Endothelial cell of umbilical vein (primary cell): ENCODE data around the gene CDK5RAP2. TPM values are rescaled to one million over a fixed set of nuclear protein-coding genes. Genes with fewer than 3 reads are reported as not detected.

Source experiments
- BruUV-seq: library from RNA; stranded (reverse); fragments of 400-500 nt; replicated peaks from 2 replicates; lab custom pipeline; 2021; lab: Mats Ljungman, UMichigan
- CTCF ChIA-PET: fragments of 300-600, 350-600 bp; sonication (Branson Sonifier 250); formaldehyde crosslinking; loops from one replicate; lab custom pipeline; 2021; ENCODE audit warnings: antibody characterized with exemption, inconsistent platforms; lab: Charles Lee
- POLR2A ChIA-PET: fragments of 300-600, 350-600 bp; sonication (Branson Sonifier 250); formaldehyde crosslinking; loops from one replicate; lab custom pipeline; 2021; ENCODE audit warnings: antibody characterized with exemption, inconsistent platforms; lab: Charles Lee
- DNase-seq: peaks from one replicate; pipeline ENCODE4 v3.0.0-alpha.2; 2011; ENCODE audit warnings: low read depth, low spot score
- FAIRE-seq: peaks from 2 replicates; lab custom pipeline; 2011; peaks lifted over from hg19 to GRCh38; lab: Jason Lieb, UNC
- H2AFZ ChIP-seq: 2 replicates; pipeline ENCODE4 v1.6.0; 2012; ENCODE audit warnings: low read depth, low read length, control low read depth, inconsistent platforms
- H3K27ac ChIP-seq: 2 replicates; pipeline ENCODE4 v1.5.1; 2011; ENCODE audit warnings: low read depth, mild to moderate bottlenecking, control low read depth, low read length, moderate library complexity; ENCODE audit not compliant: insufficient read depth
- H3K27me3 ChIP-seq, 2 experiments: 2 replicates each; pipeline versions ENCODE4 v1.6.0 to v1.6.1; 2011; ENCODE audit warnings: low read length in 2 of 2, mixed read lengths in 1 of 2; ENCODE audit not compliant: control insufficient read depth in 2 of 2, insufficient read depth in 2 of 2
- H3K36me3 ChIP-seq, 2 experiments: 2 replicates in 1 of 2; 3 replicates in 1 of 2; pipeline ENCODE4 v1.5.1; 2011; ENCODE audit warnings: low read length in 2 of 2, mild to moderate bottlenecking in 1 of 2, moderate library complexity in 1 of 2; ENCODE audit not compliant: control insufficient read depth in 2 of 2, insufficient read depth in 2 of 2; ENCODE audit errors: extremely low read depth in 1 of 2
- H3K4me1 ChIP-seq: 3 replicates; pipeline ENCODE4 v1.5.1; 2011; ENCODE audit warnings: mild to moderate bottlenecking, low read length; ENCODE audit not compliant: control insufficient read depth, insufficient read depth; ENCODE audit errors: extremely low read depth
- H3K4me2 ChIP-seq: 2 replicates; pipeline ENCODE4 v1.6.1; 2011; ENCODE audit warnings: low read length, control low read depth, mixed read lengths; ENCODE audit not compliant: insufficient read depth
- H3K4me3 ChIP-seq, 3 experiments: fragments of 200-600 bp in 1 of 3; sonication (generic), shearing (Covaris generic) in 1 of 3; replicated peaks in 1 of 3; 2 replicates each; pipeline ENCODE4 v1.5.1; 2011 to 2016; ENCODE audit warnings: control low read depth in 3 of 3, low read length in 3 of 3, mild to moderate bottlenecking in 2 of 3, inconsistent platforms in 1 of 3, low read depth in 1 of 3, moderate library complexity in 1 of 3; ENCODE audit not compliant: insufficient read depth in 1 of 3
- H3K79me2 ChIP-seq: 2 replicates; pipeline ENCODE4 v1.6.0; 2012; ENCODE audit warnings: low read length, inconsistent platforms; ENCODE audit not compliant: control insufficient read depth, insufficient read depth
- H3K9ac ChIP-seq: replicated peaks from 2 replicates; pipeline ENCODE3; 2011; ENCODE audit warnings: low read length, control low read depth; ENCODE audit not compliant: insufficient read depth; ENCODE audit errors: extremely low read depth
- H3K9me1 ChIP-seq: replicated peaks from 3 replicates; pipeline ENCODE4 v1.6.0; 2011; ENCODE audit warnings: mild to moderate bottlenecking, low read length; ENCODE audit not compliant: control insufficient read depth, insufficient read depth; ENCODE audit errors: extremely low read depth
- H3K9me3 ChIP-seq: replicated peaks from 2 replicates; pipeline ENCODE4 v1.5.1; 2012; ENCODE audit warnings: low read length, inconsistent platforms; ENCODE audit not compliant: control insufficient read depth, insufficient read depth
- H4K20me1 ChIP-seq: replicated peaks from 2 replicates; pipeline ENCODE3; 2011; ENCODE audit warnings: mild to moderate bottlenecking, low read length; ENCODE audit not compliant: control insufficient read depth, insufficient read depth; ENCODE audit errors: extremely low read depth
- CTCF ChIP-seq, 2 donors: IDR thresholded peaks; 1 replicate in 1 of 2; 2 replicates in 1 of 2; pipeline ENCODE4 v1.5.1; 2011; ENCODE audit warnings: low read length in 2 of 2, mild to moderate bottlenecking in 2 of 2, moderate library complexity in 2 of 2, control low read depth in 1 of 2, inconsistent platforms in 1 of 2, low read depth in 1 of 2; ENCODE audit not compliant: insufficient read depth in 1 of 2; ENCODE audit errors: extremely low read depth in 1 of 2
- EZH2 ChIP-seq: IDR thresholded peaks from 2 replicates; pipeline ENCODE4 v1.6.1; 2012; ENCODE audit warnings: borderline replicate concordance, low read depth, mild to moderate bottlenecking, moderate library complexity, low read length, inconsistent platforms; ENCODE audit not compliant: severe bottlenecking
- FOS ChIP-seq: IDR thresholded peaks from 2 replicates; pipeline ENCODE4 v1.6.1; 2011; ENCODE audit warnings: mild to moderate bottlenecking, low read length, moderate library complexity, borderline replicate concordance; ENCODE audit not compliant: insufficient read depth
- JUN ChIP-seq: IDR thresholded peaks from 2 replicates; pipeline ENCODE4 v1.6.1; 2011; ENCODE audit warnings: borderline replicate concordance, low read depth; ENCODE audit not compliant: insufficient read length, insufficient read depth
- MYC ChIP-seq: IDR thresholded peaks from one replicate; pipeline ENCODE4 v1.6.1; 2011; ENCODE audit warnings: mild to moderate bottlenecking, low read depth, low read length
- POLR2A ChIP-seq: IDR thresholded peaks from 2 replicates; pipeline ENCODE4 v1.6.1; 2012; ENCODE audit warnings: low read depth, mild to moderate bottlenecking, control low read depth, low read length
- dilution Hi-C: fragments of 300-500 bp; cut with MboI; formaldehyde crosslinking; loops from one replicate; pipeline ENCODE4 v1.15.0; 2019; ENCODE audit warnings: low sequenced_read_pairs; ENCODE audit not compliant: extremely low pct_ligation_motif_present
- intact Hi-C: fragments of 100-400 bp; cut with micrococcal nuclease; formaldehyde crosslinking; loops from one replicate; pipeline ENCODE4 v1.10.0; 2022
- polyA plus RNA-seq, 4 experiments: library from polyadenylated mRNA; depleted of rRNA in 3 of 4; stranded (reverse) in 3 of 4; unstranded in 1 of 4; fragments of >200 nt; gene quantifications; 2 replicates each; pipeline versions ENCODE4 v1.2.1 to v1.2.3, GENCODE V29; 2011 to 2012; ENCODE audit warnings: missing spikeins in 1 of 4
- total RNA-seq: library from RNA; stranded (reverse); gene quantifications from 2 replicates; pipeline ENCODE4 v1.2.3, GENCODE V29; 2021

Gene CDK5RAP2
- total and polyA plus RNA-seq, 2 donors (not counting 3 experiments of a cell fraction or from before 2014, with no cell fraction given): 17.5 to 56.7 TPM

GRCh38 chr9:120619751-120620655 lies 40.0 kb upstream of the CDK5RAP2 start:
- dilution Hi-C loops (no loop called here), intact Hi-C loops (loop anchor here (1.0 to 5.0 kb wide), 6 partner anchors 92 to 453 kb away; partner anchors contain the start of genes MEGF9 and PSMD5)
- ChIA-PET CTCF (interaction anchor here (0.6 to 1.4 kb wide), 45 partner anchors 8 to 501 kb away, joined by 3 to 36 read pairs (median 5); partner anchors contain the start of gene FBXW2), POLR2A (interaction anchor here (1.0 kb wide), 1 partner anchor 95 kb away, joined by 3 read pairs; the partner anchor contains the start of gene MEGF9)
- H3K4me3 ChIP-seq: no peak overlapping the region
- BruUV-seq: no TSS peak
- H3K27ac ChIP-seq: no peak overlapping the region
- H3K79me2 ChIP-seq: no peaks in the 10 kb centered on the region
- no peaks in the 10 kb centered on the region for H3K4me1 ChIP-seq
- TF ChIP-seq POLR2A: no peak
- no peak for TF ChIP-seq JUN
- no peak for TF ChIP-seq EZH2
- no peak for TF ChIP-seq FOS
- no peak for TF ChIP-seq MYC
- peak; percentile 67 to 68 for TF ChIP-seq CTCF (IDR thresholded peaks at IDR 0.05; ENCODE audit: extremely low read depth in 1 of 2, insufficient read depth in 1 of 2, low read depth in 1 of 2, low read length in 2 of 2)
- H3K4me2 ChIP-seq: no peak overlapping the region
- no peaks in the 10 kb centered on the region for H4K20me1 ChIP-seq
- H3K36me3 ChIP-seq: no peaks in the 10 kb centered on the region
- no peaks in the 10 kb centered on the region for H3K9me3 ChIP-seq
- no peak overlapping the region for H3K9ac ChIP-seq
- no peaks in the 10 kb centered on the region for H3K9me1 ChIP-seq
- no peaks in the 10 kb centered on the region for H3K27me3 ChIP-seq
- H2AFZ ChIP-seq: no peak overlapping the region
- DNase-seq: peak; percentile 81
- peak; percentile 67 for FAIRE-seq
